ENCODE data around the gene SLC37A4. TPM values are rescaled to one million over a fixed set of nuclear protein-coding genes. Genes with fewer than 3 reads are reported as not detected.

SLC37A4 gene
- total and polyA plus RNA-seq, 5 donors from 2014 or later = 6.8 to 14.7 (median 10.7) TPM

DNA sequence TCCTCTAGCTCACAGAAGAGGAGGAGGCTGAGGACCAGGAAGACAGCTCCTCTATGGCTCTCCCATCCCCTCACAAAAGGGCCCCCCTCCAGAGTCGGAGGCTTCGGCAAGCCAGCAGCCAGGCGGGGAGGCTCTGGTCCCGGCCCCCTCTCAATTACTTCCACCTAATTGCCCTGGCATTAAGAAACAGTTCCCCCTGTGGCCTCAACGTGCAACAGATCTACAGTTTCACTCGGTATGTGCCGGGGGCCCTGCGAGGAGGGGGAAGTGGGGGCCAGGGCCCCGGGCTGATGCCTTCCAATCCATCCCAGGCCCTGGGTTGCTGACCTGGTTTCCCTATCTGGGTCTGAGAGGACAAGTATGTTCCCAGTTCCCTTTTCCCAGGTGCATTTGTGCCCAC lies 51.2 kb downstream of the SLC37A4 start:
- no peaks in the 10 kb centered on the region for H3K36me3 Mint-ChIP-seq
- Histone ChIP-seq H3K4me3 (ENCODE audit: low read depth, low read length) (no peak overlapping the region), H3K9me3 (ENCODE audit: control insufficient read depth in 2 of 2, low read length in 2 of 2) (no peaks in the 10 kb centered on the region), H3K36me3 (ENCODE audit: control insufficient read depth, insufficient read depth, low read length) (no peaks in the 10 kb centered on the region), H3K27ac (ENCODE audit: insufficient read depth, low read length, poor library complexity, severe bottlenecking) (no peak overlapping the region), H3K27me3 (ENCODE audit: control insufficient read depth, insufficient read depth, low read length) (peaks cover 5% of the 10 kb centered on the region), H3K4me1 (ENCODE audit: control insufficient read depth, insufficient read depth, low read length, poor library complexity, severe bottlenecking) (no peaks in the 10 kb centered on the region)
- DNase-seq (no peak), ATAC-seq (ENCODE audit: low read depth in 2 of 2) (no peak)
- peaks cover 10% of the 10 kb centered on the region for H3K27me3 Mint-ChIP-seq
- no peak overlapping the region for H3K4me3 Mint-ChIP-seq
- H3K27ac Mint-ChIP-seq = no peak overlapping the region
- H3K9me3 Mint-ChIP-seq = no peaks in the 10 kb centered on the region
- peaks cover 0 to 2% (median 0%) of the 10 kb centered on the region in 4 donors for H3K4me1 Mint-ChIP-seq

DNA sequence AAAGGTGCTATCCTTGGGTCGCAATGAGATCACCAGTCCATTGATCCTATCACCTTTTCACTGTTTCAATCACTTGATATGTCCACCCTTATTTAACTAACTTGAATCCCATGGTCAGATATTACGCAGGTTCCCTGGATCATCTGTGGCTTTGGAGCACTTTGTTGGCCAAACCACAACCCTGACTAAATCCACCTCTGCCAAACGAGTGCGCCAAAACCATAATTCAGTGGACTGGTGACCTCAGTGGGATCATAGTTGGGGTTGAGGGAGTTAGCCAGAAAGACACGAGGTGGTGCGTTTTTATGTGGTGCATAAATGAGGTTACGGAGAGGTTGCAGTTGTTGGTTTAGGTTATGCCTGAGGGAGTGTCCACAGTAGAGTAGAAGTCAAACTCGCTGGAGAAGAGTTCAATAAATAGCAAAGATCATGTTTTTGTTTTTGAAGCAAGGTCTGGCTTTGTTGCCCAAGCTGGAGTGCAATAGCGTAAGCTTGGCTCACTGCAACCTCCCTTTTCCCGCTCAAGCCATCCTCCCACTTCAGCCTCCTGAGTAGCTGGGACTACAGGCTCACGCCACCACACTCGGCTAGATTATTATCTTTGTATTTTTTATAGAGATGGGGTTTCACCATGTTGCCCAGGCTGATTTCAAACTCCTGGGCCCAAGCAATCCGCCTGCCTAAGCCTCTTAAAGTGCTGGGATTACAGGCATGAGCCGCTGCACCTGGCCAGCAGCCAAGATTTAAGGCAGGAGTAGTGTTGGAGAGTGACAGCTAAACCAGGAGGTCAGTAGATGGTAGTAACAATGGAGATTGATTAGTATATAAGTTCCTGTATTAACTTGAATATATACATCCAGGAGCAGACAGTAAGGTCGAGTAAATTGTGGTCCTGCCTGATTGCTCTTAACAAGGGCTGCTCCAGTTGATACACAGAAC lies 54.6 kb downstream of the SLC37A4 start:
- no peaks in the 10 kb centered on the region for H3K36me3 ChIP-seq (ENCODE audit: control insufficient read depth, insufficient read depth, low read length)
- Mint-ChIP-seq H3K4me3 (no peak overlapping the region), H3K27me3 (peaks cover 10% of the 10 kb centered on the region), H3K27ac (peak overlapping the region in 1 of 3 donors; percentile 27), H3K4me1 (peaks cover 0 to 2% (median 0%) of the 10 kb centered on the region in 4 donors), H3K9me3 (peaks cover 0 to 3% (median 0%) of the 10 kb centered on the region in 7 donors), H3K36me3 (no peaks in the 10 kb centered on the region)
- no peaks in the 10 kb centered on the region for H3K9me3 ChIP-seq (ENCODE audit: control insufficient read depth in 2 of 2, low read length in 2 of 2)
- H3K27ac ChIP-seq (ENCODE audit: insufficient read depth, low read length, poor library complexity, severe bottlenecking) = no peak overlapping the region
- DNase-seq = no peak
- no peak overlapping the region for H3K4me3 ChIP-seq (ENCODE audit: low read depth, low read length)
- no peak for ATAC-seq (ENCODE audit: low read depth in 2 of 2)
- H3K27me3 ChIP-seq (ENCODE audit: control insufficient read depth, insufficient read depth, low read length) = peaks cover 5% of the 10 kb centered on the region
- H3K4me1 ChIP-seq (ENCODE audit: control insufficient read depth, insufficient read depth, low read length, poor library complexity, severe bottlenecking) = no peaks in the 10 kb centered on the region

Other genes with a start within 250 kb of the SLC37A4 start
- gene DDX6, start 239.7 kb downstream of the SLC37A4 start, total RNA-seq = 293 TPM
- gene DDX6, start 239.7 kb downstream of the SLC37A4 start, polyA plus RNA-seq = 100 to 1,000 TPM in 1 of 4 donors, 10 to 100 TPM in 3; 79.0 to 103 (median 94.6) TPM
- gene CXCR5, start 147.0 kb downstream of the SLC37A4 start, total RNA-seq = 4.8 TPM
- gene CXCR5, start 147.0 kb downstream of the SLC37A4 start, polyA plus RNA-seq = 10 to 100 TPM in 1 of 4 donors, 1 to 10 TPM in 3; 3.3 to 10.7 (median 6.0) TPM
- gene BCL9L, start 105.0 kb downstream of the SLC37A4 start, total RNA-seq = 229 TPM
- 1 to 10 TPM; 2.1 to 4.1 (median 3.1) TPM for gene BCL9L, start 105.0 kb downstream of the SLC37A4 start, polyA plus RNA-seq
- gene UPK2, start 74.6 kb downstream of the SLC37A4 start, total RNA-seq = not detected
- under 1 TPM; 0.19 to 0.42 (median 0.23) TPM for gene UPK2, start 74.6 kb downstream of the SLC37A4 start, polyA plus RNA-seq
- not detected for gene FOXR1, start 59.1 kb downstream of the SLC37A4 start, total RNA-seq
- gene FOXR1, start 59.1 kb downstream of the SLC37A4 start, polyA plus RNA-seq = not detected
- 116 TPM for gene CENATAC, start 32.7 kb downstream of the SLC37A4 start, total RNA-seq
- gene CENATAC, start 32.7 kb downstream of the SLC37A4 start, polyA plus RNA-seq = 10 to 100 TPM in 3 of 4 donors, 1 to 10 TPM in 1; 10.0 to 14.4 (median 11.9) TPM
- 1,801 TPM for gene RPS25, start 12.5 kb downstream of the SLC37A4 start, total RNA-seq
- gene RPS25, start 12.5 kb downstream of the SLC37A4 start, polyA plus RNA-seq = 1,000 to 10,000 TPM; 3,291 to 5,953 (median 5,138) TPM
- gene TRAPPC4, start 12.1 kb downstream of the SLC37A4 start, total RNA-seq = 82.9 TPM
- gene TRAPPC4, start 12.1 kb downstream of the SLC37A4 start, polyA plus RNA-seq = 100 to 1,000 TPM; 135 to 179 (median 151) TPM
- gene HYOU1, start 26.3 kb upstream of the SLC37A4 start, total RNA-seq = 108 TPM
- 10 to 100 TPM; 13.4 to 15.0 (median 14.6) TPM for gene HYOU1, start 26.3 kb upstream of the SLC37A4 start, polyA plus RNA-seq
- 78.8 TPM for gene VPS11, start 36.9 kb upstream of the SLC37A4 start, total RNA-seq
- 10 to 100 TPM; 53.2 to 59.2 (median 56.9) TPM for gene VPS11, start 36.9 kb upstream of the SLC37A4 start, polyA plus RNA-seq
- 5.9 TPM for gene HMBS, start 54.0 kb upstream of the SLC37A4 start, total RNA-seq
- 10 to 100 TPM; 11.2 to 15.5 (median 13.6) TPM for gene HMBS, start 54.0 kb upstream of the SLC37A4 start, polyA plus RNA-seq
- gene DPAGT1, start 71.0 kb upstream of the SLC37A4 start, total RNA-seq = 22.5 TPM
- gene DPAGT1, start 71.0 kb upstream of the SLC37A4 start, polyA plus RNA-seq = 10 to 100 TPM; 28.6 to 35.2 (median 32.6) TPM
- gene C2CD2L, start 76.5 kb upstream of the SLC37A4 start, total RNA-seq = 21.1 TPM
- 1 to 10 TPM; 2.1 to 4.6 (median 4.5) TPM for gene C2CD2L, start 76.5 kb upstream of the SLC37A4 start, polyA plus RNA-seq
- 24.4 TPM for gene HINFP, start 90.7 kb upstream of the SLC37A4 start, total RNA-seq
- 10 to 100 TPM in 3 of 4 donors, 1 to 10 TPM in 1; 10.0 to 18.1 (median 13.3) TPM for gene HINFP, start 90.7 kb upstream of the SLC37A4 start, polyA plus RNA-seq
- gene ABCG4, start 118.2 kb upstream of the SLC37A4 start, total RNA-seq = not detected
- gene ABCG4, start 118.2 kb upstream of the SLC37A4 start, polyA plus RNA-seq = not detected
- 7.8 TPM for gene NLRX1, start 137.8 kb upstream of the SLC37A4 start, total RNA-seq
- 1 to 10 TPM; 5.0 to 6.7 (median 5.8) TPM for gene NLRX1, start 137.8 kb upstream of the SLC37A4 start, polyA plus RNA-seq
- not detected for gene NHERF4, start 154.6 kb upstream of the SLC37A4 start, total RNA-seq
- gene NHERF4, start 154.6 kb upstream of the SLC37A4 start, polyA plus RNA-seq = not detected
- 35.6 TPM for gene CBL, start 175.5 kb upstream of the SLC37A4 start, total RNA-seq
- gene CBL, start 175.5 kb upstream of the SLC37A4 start, polyA plus RNA-seq = 10 to 100 TPM in 1 of 4 donors, 1 to 10 TPM in 3; 7.9 to 11.7 (median 8.8) TPM

All from CD4-positive, CD25-positive, alpha-beta regulatory T cell (primary cell).